Measurements from ENCODE around the gene NR5A1. TPM values are rescaled to one million over a fixed set of nuclear protein-coding genes. Genes with fewer than 3 reads are reported as not detected.

NR5A1 gene
- total and polyA plus RNA-seq, 2 of the 13 experiments (the other 11 are each of a cell fraction or from before 2014, with no cell fraction given): 28.9 to 44.7 TPM

DNA sequence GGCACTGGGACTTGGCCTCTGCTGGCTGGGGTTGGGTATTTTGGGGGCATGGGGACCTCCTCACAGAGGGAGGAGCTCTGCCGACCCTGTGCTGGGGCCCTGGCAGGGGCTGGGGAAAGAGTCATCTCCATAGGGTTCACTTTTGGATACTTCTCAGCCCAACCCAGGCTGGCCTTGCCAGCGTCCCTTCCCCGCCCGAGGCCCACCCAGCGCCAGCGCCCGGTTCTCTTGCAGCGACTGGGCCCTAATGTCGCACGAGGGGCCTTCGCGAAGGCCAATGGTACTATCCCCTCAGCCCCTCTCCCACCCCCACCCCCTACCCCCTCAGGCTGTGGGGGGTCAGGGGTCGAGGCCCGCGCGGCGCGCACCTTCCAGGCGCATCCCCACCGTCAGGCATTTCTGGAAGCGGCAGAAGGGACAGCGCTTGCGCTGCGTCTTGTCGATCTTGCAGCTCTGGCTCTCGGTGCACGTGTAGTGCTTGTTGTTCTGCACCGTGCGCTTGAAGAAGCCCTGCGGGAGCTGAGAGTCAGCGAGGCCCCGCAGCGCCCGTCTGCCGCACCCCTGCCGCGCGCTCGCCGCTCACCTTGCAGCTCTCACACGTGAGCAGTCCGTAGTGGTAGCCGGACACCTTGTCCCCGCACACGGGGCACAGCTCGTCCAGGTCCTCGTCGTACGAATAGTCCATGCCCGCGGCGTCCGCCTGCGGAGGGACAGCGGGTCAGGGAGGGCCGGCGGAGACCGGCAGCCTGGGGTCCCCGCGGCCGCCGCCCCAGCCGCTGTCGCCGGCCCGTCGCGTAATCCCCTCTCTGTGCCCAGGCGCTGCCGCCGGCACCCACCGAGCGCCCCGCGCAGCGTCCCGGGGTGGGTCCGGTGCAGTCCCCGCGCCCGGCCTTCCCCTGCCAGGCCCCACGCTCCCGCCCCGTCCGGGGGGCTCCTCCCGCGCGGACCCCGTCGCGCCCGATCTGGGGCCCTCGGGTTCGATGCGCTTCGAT lies 4.2 kb downstream of the NR5A1 start:
- H2AFZ ChIP-seq (ENCODE audit: low read length): no peak overlapping the region
- BruUV-seq (replicated peaks): no TSS peak

More for the DNA sequence above, 4.2 kb downstream of the NR5A1 start:
- Histone ChIP-seq H3K9me3 (ENCODE audit: low read length) (no peaks in the 10 kb centered on the region), H3K4me2 (ENCODE audit: low read depth, low read length) (no peak overlapping the region), H3K4me3 (replicated peaks in 1 of 3; ENCODE audit: insufficient read depth in 1 of 3, low read depth in 2 of 3, low read length in 3 of 3) (no peak overlapping the region), H3K27me3 (ENCODE audit: control insufficient read depth in 1 of 2, insufficient read depth in 2 of 2, low read length in 2 of 2) (no peaks in the 10 kb centered on the region), H4K20me1 (ENCODE audit: insufficient read depth, low read length) (no peaks in the 10 kb centered on the region), H3K4me1 (ENCODE audit: insufficient read depth, low read length) (peaks cover 37% of the 10 kb centered on the region), H3K36me3 (replicated peaks in 1 of 2; ENCODE audit: control insufficient read depth in 1 of 2, insufficient read depth in 2 of 2, low read length in 2 of 2) (peaks cover 10 to 15% of the 10 kb centered on the region in 2 experiments; a peak in 2 of 5 replicates), H3K9ac (ENCODE audit: insufficient read depth, low read depth, low read length) (no peak overlapping the region), H3K79me2 (ENCODE audit: insufficient read depth, low read length) (peaks cover 21% of the 10 kb centered on the region), H3K27ac (ENCODE audit: extremely low read length, insufficient read depth, low read length) (no peak overlapping the region)
- DNase-seq (ENCODE audit: low spot score) (no peak), FAIRE-seq (no peak), ATAC-seq (no peak)
- in situ Hi-C loops (cut with HindIII; ENCODE audit: extremely low pct_ligation_motif_present, low pct_unique_long_range_greater_than_20kb): no loop called here
- POLR2A ChIA-PET: interaction anchor here (2.5 kb wide), 1 partner anchor 8 kb away, joined by 7 read pairs; no protein-coding TSS in a partner anchor
- no peak for TF ChIP-seq ZNF543 (CRISPR knock-in tag; IDR thresholded peaks at IDR 0.05)
- no peak for TF ChIP-seq FOXK1 (CRISPR knock-in tag; IDR thresholded peaks at IDR 0.05; ENCODE audit: borderline replicate concordance, low read depth)
- TF ChIP-seq ZMYM2 (CRISPR knock-in tag; IDR thresholded peaks at IDR 0.05): no peak
- TF ChIP-seq ZNF597 (CRISPR knock-in tag; IDR thresholded peaks at IDR 0.05): no peak
- TF ChIP-seq AGO2 (optimal IDR thresholded peaks at IDR 0.05; ENCODE audit: low read depth, low read length): peak; percentile 32
- TF ChIP-seq RBFOX2 (IDR thresholded peaks at IDR 0.05; ENCODE audit: low read depth, low read length): peak; percentile 55
- TF ChIP-seq, protein P1, sequence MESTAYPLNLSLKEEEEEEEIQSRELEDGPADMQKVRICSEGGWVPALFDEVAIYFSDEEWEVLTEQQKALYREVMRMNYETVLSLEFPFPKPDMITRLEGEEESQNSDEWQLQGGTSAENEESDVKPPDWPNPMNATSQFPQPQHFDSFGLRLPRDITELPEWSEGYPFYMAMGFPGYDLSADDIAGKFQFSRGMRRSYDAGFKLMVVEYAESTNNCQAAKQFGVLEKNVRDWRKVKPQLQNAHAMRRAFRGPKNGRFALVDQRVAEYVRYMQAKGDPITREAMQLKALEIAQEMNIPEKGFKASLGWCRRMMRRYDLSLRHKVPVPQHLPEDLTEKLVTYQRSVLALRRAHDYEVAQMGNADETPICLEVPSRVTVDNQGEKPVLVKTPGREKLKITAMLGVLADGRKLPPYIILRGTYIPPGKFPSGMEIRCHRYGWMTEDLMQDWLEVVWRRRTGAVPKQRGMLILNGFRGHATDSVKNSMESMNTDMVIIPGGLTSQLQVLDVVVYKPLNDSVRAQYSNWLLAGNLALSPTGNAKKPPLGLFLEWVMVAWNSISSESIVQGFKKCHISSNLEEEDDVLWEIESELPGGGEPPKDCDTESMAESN (CRISPR knock-in tag; conservative IDR thresholded peaks at IDR 0.05): no peak
- no peak for TF ChIP-seq ZFP36 (IDR thresholded peaks at IDR 0.05; ENCODE audit: borderline replicate concordance, low read depth, low read length, partially characterized antibody)
- 98% methylated on average over 74 of the region's 96 CpGs for WGBS (ENCODE audit: low lambda C conversion rate)
- CTCF ChIA-PET (ENCODE audit: low intra/inter-chr PET ratio, low total read pairs): no interaction called here
- intact Hi-C loops (cut with micrococcal nuclease; ENCODE audit: unreplicated experiment): no loop called here
